Subcutaneous adipose tissue (tissue), 4 donors: Measurements from ENCODE around the gene NAGPA. TPM values are rescaled to one million over a fixed set of nuclear protein-coding genes. Genes with fewer than 3 reads are reported as not detected.

Experiments used
- total RNA-seq, 4 donors: library from RNA; depleted of rRNA; stranded (reverse); fragments of >200 nt; gene quantifications; one replicate each; pipeline ENCODE4 v1.1.0, GENCODE V29; 2016
- TF ChIP-seq, protein P1 (sequence below): fragments of 450-650 bp; IDR thresholded peaks from one replicate; pipeline ENCODE4 v1.5.1; 2016; ENCODE audit warnings: low read depth, mild to moderate bottlenecking, control low read depth, antibody characterized with exemption, moderate library complexity

NAGPA gene, protein sequence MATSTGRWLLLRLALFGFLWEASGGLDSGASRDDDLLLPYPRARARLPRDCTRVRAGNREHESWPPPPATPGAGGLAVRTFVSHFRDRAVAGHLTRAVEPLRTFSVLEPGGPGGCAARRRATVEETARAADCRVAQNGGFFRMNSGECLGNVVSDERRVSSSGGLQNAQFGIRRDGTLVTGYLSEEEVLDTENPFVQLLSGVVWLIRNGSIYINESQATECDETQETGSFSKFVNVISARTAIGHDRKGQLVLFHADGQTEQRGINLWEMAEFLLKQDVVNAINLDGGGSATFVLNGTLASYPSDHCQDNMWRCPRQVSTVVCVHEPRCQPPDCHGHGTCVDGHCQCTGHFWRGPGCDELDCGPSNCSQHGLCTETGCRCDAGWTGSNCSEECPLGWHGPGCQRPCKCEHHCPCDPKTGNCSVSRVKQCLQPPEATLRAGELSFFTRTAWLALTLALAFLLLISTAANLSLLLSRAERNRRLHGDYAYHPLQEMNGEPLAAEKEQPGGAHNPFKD
- total RNA-seq: 10 to 100 TPM in 3 of 4 donors, 1 to 10 TPM in 1; 5.9 to 37.9 (median 30.1) TPM

DNA sequence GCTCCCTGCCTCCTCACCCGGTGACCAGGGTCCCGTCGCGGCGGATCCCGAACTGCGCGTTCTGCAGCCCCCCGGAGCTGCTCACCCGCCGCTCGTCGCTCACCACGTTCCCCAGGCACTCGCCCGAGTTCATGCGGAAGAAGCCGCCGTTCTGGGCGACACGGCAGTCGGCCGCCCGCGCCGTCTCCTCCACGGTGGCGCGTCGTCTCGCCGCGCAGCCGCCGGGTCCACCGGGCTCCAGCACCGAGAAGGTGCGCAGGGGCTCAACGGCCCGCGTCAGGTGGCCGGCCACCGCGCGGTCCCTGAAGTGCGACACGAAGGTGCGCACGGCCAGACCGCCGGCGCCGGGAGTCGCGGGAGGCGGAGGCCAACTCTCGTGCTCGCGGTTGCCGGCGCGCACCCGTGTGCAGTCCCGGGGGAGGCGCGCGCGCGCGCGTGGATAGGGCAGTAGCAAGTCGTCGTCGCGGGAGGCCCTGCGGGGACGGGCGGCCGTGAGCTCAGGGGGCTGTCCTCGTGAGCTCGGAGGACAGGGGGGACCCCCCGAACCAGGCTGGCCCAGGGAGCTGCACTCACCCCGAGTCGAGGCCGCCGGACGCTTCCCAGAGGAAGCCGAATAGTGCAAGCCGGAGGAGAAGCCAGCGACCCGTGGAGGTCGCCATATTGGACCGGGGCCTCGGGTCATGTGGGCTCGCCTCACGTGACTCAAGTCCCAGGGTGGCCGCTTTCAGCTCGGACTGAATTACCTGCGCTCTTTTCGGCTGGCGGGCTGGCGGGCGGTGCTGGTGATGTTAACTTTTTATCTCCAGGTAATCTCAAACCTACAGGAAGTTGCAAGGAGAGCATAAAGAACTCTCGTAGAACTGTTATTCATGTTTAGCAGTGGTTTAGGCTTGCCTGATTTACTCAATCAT lies at the start of gene NAGPA:
NAGPA (minus strand) TSS at position 680 of the 911 bp plus-strand sequence; CDS start at position 659, 21 bp downstream.
- TF ChIP-seq, protein P1, sequence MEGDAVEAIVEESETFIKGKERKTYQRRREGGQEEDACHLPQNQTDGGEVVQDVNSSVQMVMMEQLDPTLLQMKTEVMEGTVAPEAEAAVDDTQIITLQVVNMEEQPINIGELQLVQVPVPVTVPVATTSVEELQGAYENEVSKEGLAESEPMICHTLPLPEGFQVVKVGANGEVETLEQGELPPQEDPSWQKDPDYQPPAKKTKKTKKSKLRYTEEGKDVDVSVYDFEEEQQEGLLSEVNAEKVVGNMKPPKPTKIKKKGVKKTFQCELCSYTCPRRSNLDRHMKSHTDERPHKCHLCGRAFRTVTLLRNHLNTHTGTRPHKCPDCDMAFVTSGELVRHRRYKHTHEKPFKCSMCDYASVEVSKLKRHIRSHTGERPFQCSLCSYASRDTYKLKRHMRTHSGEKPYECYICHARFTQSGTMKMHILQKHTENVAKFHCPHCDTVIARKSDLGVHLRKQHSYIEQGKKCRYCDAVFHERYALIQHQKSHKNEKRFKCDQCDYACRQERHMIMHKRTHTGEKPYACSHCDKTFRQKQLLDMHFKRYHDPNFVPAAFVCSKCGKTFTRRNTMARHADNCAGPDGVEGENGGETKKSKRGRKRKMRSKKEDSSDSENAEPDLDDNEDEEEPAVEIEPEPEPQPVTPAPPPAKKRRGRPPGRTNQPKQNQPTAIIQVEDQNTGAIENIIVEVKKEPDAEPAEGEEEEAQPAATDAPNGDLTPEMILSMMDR: no peak

DNA sequence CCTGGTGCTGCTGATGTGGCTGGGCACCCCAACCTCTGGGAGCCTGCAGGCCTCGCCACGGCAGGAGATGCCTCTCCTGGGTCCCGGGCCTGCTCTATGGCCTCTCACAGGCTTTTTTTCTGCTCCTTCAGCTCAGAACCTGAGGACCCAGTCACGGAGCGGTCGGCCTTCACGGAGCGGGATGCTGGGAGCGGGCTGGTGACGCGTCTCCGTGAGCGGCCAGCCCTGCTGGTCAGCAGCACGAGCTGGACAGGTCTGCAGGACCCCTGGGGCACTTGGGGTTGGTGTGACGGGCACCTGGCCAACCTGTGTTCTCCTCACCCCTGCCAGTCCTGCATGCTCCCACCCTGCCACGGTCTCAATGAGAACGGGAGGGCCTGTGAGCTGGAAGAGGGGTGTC lies 44.9 kb upstream of the NAGPA start:
- TF ChIP-seq, protein P1: no peak

DNA sequence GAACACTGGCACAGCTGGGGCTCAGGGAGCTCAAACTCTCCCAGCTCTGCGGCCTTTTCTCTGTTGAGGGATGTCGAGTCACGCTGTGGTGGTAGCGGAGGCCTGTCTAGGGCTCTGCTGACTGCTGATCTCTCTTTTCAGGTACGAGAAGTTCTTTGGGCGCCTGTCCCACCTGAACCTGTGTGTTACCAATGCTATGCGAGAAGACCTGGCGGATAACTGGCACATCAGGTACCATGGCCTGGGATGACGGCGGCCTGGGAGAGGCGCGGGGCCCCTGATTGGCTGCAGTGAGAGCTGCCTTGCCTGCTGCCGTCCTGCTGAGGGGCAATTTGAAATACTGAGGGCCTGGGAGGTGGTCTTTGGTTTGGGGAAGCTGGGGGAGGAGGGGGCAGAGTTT lies 43.6 kb upstream of the NAGPA start:
- TF ChIP-seq, protein P1: no peak

DNA sequence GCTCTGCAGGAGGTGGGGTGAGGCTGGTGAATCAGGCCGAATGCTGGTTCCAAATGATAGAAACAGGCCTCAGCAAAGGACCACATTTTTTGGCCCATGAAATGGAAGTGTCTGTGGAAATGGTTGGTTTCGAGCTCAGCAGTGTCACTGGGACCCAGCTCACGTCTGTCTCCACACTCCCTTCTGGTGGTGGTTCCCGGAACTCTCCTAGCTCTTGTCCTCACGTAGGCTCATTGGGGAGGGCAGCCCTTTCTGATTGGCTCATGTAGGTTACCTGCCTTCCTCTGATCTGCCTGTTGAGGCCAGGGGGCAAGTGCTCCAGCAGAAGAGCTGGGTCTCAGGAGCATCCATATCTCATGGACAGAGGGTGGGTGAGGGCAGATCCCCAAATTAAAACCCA lies 41.9 kb upstream of the NAGPA start:
- TF ChIP-seq, protein P1: no peak

DNA sequence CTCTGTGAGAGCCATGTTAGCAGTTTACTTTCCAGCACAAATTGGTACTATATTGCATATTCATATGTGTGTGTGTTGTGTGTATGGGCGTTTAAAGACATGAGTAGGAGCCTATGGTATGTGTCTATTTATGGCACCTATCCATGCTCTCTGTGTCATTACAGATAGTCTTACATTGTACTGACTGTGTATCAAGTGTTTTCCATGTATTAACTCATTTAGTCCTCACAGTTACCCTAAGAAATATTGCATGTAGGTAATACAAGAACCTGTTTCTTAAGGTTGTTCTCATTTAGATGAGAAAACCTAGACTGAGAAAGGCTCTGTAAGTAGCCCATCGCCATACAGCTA lies 39.5 kb upstream of the NAGPA start:
- TF ChIP-seq, protein P1: no peak

DNA sequence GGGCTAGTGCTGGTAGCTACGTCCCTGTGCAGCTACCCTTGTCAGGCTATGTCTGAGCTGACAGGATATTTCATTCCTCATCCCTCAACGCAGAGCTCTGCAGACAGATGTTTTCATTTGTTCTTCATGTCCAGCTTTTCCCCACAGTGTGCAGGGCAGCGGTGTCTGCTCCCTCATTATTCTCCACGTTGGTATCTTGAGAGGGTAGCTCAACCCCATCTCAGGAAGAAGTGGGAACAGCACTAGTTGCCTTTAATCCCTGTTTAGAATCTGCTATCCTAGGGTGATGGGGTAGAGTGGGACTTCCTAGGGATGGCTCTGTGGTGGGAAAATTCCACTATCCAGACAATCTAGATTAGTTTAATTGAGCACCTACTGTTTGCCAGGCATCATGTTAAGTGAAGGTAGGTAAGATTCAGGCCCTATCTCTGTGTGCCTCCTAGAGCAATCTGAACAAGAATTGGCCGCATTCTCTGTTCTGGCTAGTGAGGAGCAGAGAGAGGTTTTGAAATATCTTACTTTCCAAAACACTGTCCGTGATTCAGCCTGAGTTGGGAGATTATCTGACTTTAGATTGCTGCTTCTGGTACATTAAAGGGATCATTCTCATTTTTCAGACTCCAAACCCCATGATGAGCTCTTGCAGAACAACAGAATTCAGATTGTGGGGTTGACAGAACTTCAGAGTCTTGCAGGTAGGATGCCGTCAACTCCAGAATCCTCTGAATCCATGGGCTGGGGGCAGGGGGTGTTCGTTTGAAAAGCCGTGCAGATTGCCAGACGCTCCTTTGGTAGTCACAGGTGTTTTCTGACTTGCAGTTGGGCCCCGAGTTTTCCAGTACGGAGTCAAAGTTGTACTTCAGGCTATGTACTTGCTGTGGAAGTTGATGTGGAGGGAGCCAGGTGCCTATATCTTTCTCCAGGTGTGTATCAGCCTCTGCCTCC lies 38.9 kb upstream of the NAGPA start:
- TF ChIP-seq, protein P1: no peak
